ENCODE results near the gene PITPNM2.

The PITPNM2 gene

GRCh38 chr12:123151457-123152454, 866 bp upstream of the PITPNM2 start:
- CTCF ChIA-PET = interaction anchor here (0.6 to 2.1 kb wide), 8 partner anchors 9 to 127 kb away, joined by 3 to 10 read pairs (median 4); no protein-coding TSS in a partner anchor
- Mint-ChIP-seq H3K9me3 (no peaks in the 10 kb centered on the region), H3K4me1 (peaks cover 45% of the 10 kb centered on the region), H3K36me3 (peaks cover 34% of the 10 kb centered on the region), H3K27me3 (peaks cover 15% of the 10 kb centered on the region), H3K27ac (peak overlapping the region; percentile 58), H3K4me3 (peak overlapping the region; percentile 80)
- DNase-seq = no peak

GRCh38 chr12:123150275-123150743, 581 bp downstream of the PITPNM2 start:
- H3K9me3 Mint-ChIP-seq = no peaks in the 10 kb centered on the region
- no peak overlapping the region for H3K27ac Mint-ChIP-seq
- peaks cover 46% of the 10 kb centered on the region for H3K4me1 Mint-ChIP-seq
- CTCF ChIA-PET = interaction anchor here (1.6 to 2.5 kb wide), 3 partner anchors 75 to 107 kb away, joined by 5 to 15 read pairs (median 6); no protein-coding TSS in a partner anchor
- peak; percentile 53 for DNase-seq
- peaks cover 15% of the 10 kb centered on the region for H3K27me3 Mint-ChIP-seq
- peak overlapping the region; percentile 84 for H3K4me3 Mint-ChIP-seq
- H3K36me3 Mint-ChIP-seq = peaks cover 35% of the 10 kb centered on the region

- CTCF ChIA-PET = interaction anchor here (1.0 to 2.5 kb wide), 5 partner anchors 11 to 106 kb away, joined by 3 to 15 read pairs (median 4); no protein-coding TSS in a partner anchor
- H3K4me3 Mint-ChIP-seq = peak overlapping the region; percentile 84
- H3K27me3 Mint-ChIP-seq = peaks cover 15% of the 10 kb centered on the region
- no peak for DNase-seq
- no peaks in the 10 kb centered on the region for H3K9me3 Mint-ChIP-seq
- peaks cover 46% of the 10 kb centered on the region for H3K4me1 Mint-ChIP-seq
- peaks cover 35% of the 10 kb centered on the region for H3K36me3 Mint-ChIP-seq
- H3K27ac Mint-ChIP-seq = no peak overlapping the region
Observed at GRCh38 chr12:123149501-123150274, 1.2 kb downstream of the PITPNM2 start.

GRCh38 chr12:123149088-123149487, 1.8 kb downstream of the PITPNM2 start:
- DNase-seq = no peak
- peaks cover 15% of the 10 kb centered on the region for H3K27me3 Mint-ChIP-seq
- peaks cover 46% of the 10 kb centered on the region for H3K4me1 Mint-ChIP-seq
- peak overlapping the region; percentile 84 for H3K4me3 Mint-ChIP-seq
- H3K36me3 Mint-ChIP-seq = peaks cover 37% of the 10 kb centered on the region
- H3K9me3 Mint-ChIP-seq = no peaks in the 10 kb centered on the region
- H3K27ac Mint-ChIP-seq = no peak overlapping the region
- CTCF ChIA-PET = interaction anchor here (1.0 to 2.5 kb wide), 5 partner anchors 12 to 105 kb away, joined by 3 to 15 read pairs (median 4); no protein-coding TSS in a partner anchor

GRCh38 chr12:123148655-123149054, 2.2 kb downstream of the PITPNM2 start:
- H3K27me3 Mint-ChIP-seq = peaks cover 15% of the 10 kb centered on the region
- H3K4me1 Mint-ChIP-seq = peaks cover 46% of the 10 kb centered on the region
- no peaks in the 10 kb centered on the region for H3K9me3 Mint-ChIP-seq
- CTCF ChIA-PET = interaction anchor here (1.0 to 2.5 kb wide), 5 partner anchors 12 to 105 kb away, joined by 3 to 15 read pairs (median 4); no protein-coding TSS in a partner anchor
- peak overlapping the region; percentile 84 for H3K4me3 Mint-ChIP-seq
- no peak overlapping the region for H3K27ac Mint-ChIP-seq
- H3K36me3 Mint-ChIP-seq = peaks cover 35% of the 10 kb centered on the region
- no peak for DNase-seq

- Mint-ChIP-seq H3K27ac (no peak overlapping the region), H3K27me3 (peaks cover 15% of the 10 kb centered on the region), H3K9me3 (no peaks in the 10 kb centered on the region), H3K36me3 (peaks cover 35% of the 10 kb centered on the region), H3K4me1 (peaks cover 44% of the 10 kb centered on the region), H3K4me3 (no peak overlapping the region)
- CTCF ChIA-PET = interaction anchor here (1.8 kb wide), 1 partner anchor 34 kb away, joined by 4 read pairs; no protein-coding TSS in a partner anchor
- no peak for DNase-seq
Observed at GRCh38 chr12:123148223-123148622, 2.7 kb downstream of the PITPNM2 start.

- CTCF ChIA-PET = no interaction called here
- Mint-ChIP-seq H3K4me1 (peaks cover 44% of the 10 kb centered on the region), H3K9me3 (no peaks in the 10 kb centered on the region), H3K4me3 (no peak overlapping the region), H3K27ac (no peak overlapping the region), H3K27me3 (peaks cover 15% of the 10 kb centered on the region), H3K36me3 (peaks cover 25% of the 10 kb centered on the region)
- DNase-seq = no peak
Observed at GRCh38 chr12:123145211-123145610, 5.7 kb downstream of the PITPNM2 start.

GRCh38 chr12:123143736-123144461, 7.0 kb downstream of the PITPNM2 start:
- Mint-ChIP-seq H3K4me1 (peaks cover 41% of the 10 kb centered on the region), H3K27ac (no peak overlapping the region)
- CTCF ChIA-PET = interaction anchor here (0.6 to 1.4 kb wide), 5 partner anchors 12 to 139 kb away, joined by 3 to 4 read pairs (median 3); no protein-coding TSS in a partner anchor

GRCh38 chr12:123142921-123143735, 7.8 kb downstream of the PITPNM2 start:
- H3K27me3 Mint-ChIP-seq = no peaks in the 10 kb centered on the region
- CTCF ChIA-PET = interaction anchor here (0.9 to 1.4 kb wide), 3 partner anchors 11 to 100 kb away, joined by 3 to 4 read pairs (median 4); no protein-coding TSS in a partner anchor
- H3K27ac Mint-ChIP-seq = no peak overlapping the region
- DNase-seq = no peak
- H3K4me1 Mint-ChIP-seq = peaks cover 34% of the 10 kb centered on the region
- H3K9me3 Mint-ChIP-seq = no peaks in the 10 kb centered on the region
- H3K36me3 Mint-ChIP-seq = peaks cover 11% of the 10 kb centered on the region
- no peak overlapping the region for H3K4me3 Mint-ChIP-seq

More at GRCh38 chr12:123143736-123144461, 7.0 kb downstream of the PITPNM2 start:
- Mint-ChIP-seq H3K36me3 (peaks cover 18% of the 10 kb centered on the region), H3K9me3 (no peaks in the 10 kb centered on the region), H3K27me3 (peaks cover 3% of the 10 kb centered on the region), H3K4me3 (no peak overlapping the region)
- DNase-seq = no peak

- no peaks in the 10 kb centered on the region for H3K9me3 Mint-ChIP-seq
- no peak overlapping the region for H3K27ac Mint-ChIP-seq
Observed at GRCh38 chr12:123142518-123142840, 8.4 kb downstream of the PITPNM2 start.

GRCh38 chr12:123141615-123142517, 9.0 kb downstream of the PITPNM2 start:
- Mint-ChIP-seq H3K4me3 (no peak overlapping the region), H3K9me3 (no peaks in the 10 kb centered on the region), H3K36me3 (peaks cover 9% of the 10 kb centered on the region), H3K4me1 (peaks cover 27% of the 10 kb centered on the region), H3K27me3 (no peaks in the 10 kb centered on the region), H3K27ac (no peak overlapping the region)
- CTCF ChIA-PET = no interaction called here
- DNase-seq = no peak

More at GRCh38 chr12:123142518-123142840, 8.4 kb downstream of the PITPNM2 start:
- Mint-ChIP-seq H3K4me1 (peaks cover 30% of the 10 kb centered on the region), H3K36me3 (peaks cover 10% of the 10 kb centered on the region), H3K27me3 (no peaks in the 10 kb centered on the region), H3K4me3 (no peak overlapping the region)
- CTCF ChIA-PET = interaction anchor here (1.4 kb wide), 1 partner anchor 11 kb away, joined by 4 read pairs; no protein-coding TSS in a partner anchor
- DNase-seq = no peak

Measured in activated naive CD4-positive, alpha-beta T cell treated with anti-CD3 and anti-CD28 coated beads, Interleukin-2, amount 10 ng/mL, durations not matched to agents 7 days and 5 days (primary cell).